GM15510 (cell line): ENCODE results near the gene SIRT5.
A peak's percentile ranks its signal among the peaks of the same experiment; 100 is the strongest.

Experiments used
- POLR2A ChIP-seq: IDR thresholded peaks from 3 replicates; pipeline ENCODE4 v1.6.1; 2011; ENCODE audit warnings: borderline replicate concordance; ENCODE audit not compliant: insufficient read length; ENCODE audit errors: extremely low read depth

The SIRT5 gene

DNA sequence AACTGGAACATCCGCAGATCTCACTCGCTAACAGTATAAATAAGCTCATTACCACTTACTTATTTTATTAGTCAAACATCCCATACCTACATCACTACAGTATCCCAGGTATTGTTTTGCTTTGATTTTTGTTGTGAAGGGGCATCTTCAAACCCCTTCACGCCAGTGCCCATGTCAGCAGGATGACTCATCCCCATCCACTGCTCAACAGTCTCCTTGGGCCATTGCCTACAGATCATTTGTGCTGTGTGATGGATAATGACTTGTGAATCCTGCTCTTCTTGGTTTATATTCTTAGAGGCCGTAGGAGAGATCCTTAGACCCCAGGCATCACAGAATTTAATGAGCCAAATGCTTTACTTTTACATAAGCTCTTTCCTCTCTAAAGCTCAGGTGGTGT, 8.5 kb upstream of the SIRT5 start:
- no peak for TF ChIP-seq POLR2A

DNA sequence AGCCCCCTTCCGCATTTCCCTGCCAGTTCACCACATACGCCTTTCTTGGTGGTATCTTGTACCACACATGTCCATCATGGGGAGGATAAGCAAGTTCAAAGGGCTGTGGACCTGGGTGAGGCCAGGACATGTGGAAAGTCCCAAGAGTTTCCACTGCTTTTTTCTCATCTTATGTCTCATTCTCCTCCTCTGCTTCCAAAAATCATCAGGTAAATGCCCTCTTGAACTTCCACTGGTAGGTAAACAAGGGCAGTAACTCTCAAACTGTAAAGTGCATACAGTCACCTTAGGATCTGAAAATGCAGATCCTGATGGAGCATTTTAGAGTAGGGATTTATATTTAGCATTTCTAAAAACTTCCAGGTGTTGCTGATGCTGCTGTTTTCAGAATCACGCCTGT, 7.9 kb upstream of the SIRT5 start:
- no peak for TF ChIP-seq POLR2A

DNA sequence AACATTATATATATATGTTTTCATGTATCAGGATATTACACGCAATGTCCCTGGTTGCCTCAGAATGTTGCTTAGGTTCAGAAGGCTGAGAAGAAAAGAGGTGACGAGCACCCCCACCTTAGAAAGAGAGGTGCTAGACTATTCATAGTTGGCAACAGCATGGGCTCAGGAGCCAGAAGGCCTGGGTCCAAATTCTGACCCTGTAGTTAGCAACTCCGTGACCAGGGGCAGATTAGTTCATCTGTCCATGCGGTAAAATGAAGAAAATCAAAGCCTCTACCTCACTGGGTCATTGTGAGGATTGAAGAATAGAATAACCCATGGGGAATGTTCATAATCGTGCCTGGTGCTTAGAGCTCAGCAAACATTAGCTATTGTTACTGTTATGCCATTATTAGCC, 5.4 kb upstream of the SIRT5 start:
- TF ChIP-seq POLR2A: no peak

DNA sequence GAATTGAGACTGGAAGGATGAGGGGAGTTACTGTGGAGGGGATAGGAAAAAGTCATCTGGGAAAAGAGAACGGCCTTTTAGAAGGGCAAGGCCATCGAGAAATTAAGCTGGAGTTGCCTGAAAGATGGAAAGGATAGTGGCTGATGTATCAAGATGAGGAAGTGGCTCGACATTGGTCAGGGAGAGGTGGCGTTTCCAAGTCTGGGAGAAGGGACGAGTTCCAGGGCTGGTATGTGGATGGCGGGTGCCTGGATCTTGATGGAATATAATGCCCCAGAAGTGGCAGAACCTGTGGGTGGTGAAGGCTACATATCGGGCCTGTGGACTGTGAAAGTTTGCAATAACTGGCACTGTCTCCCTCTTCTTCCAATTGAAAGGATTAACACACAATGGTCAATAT, 2.2 kb upstream of the SIRT5 start:
- TF ChIP-seq POLR2A: no peak

DNA sequence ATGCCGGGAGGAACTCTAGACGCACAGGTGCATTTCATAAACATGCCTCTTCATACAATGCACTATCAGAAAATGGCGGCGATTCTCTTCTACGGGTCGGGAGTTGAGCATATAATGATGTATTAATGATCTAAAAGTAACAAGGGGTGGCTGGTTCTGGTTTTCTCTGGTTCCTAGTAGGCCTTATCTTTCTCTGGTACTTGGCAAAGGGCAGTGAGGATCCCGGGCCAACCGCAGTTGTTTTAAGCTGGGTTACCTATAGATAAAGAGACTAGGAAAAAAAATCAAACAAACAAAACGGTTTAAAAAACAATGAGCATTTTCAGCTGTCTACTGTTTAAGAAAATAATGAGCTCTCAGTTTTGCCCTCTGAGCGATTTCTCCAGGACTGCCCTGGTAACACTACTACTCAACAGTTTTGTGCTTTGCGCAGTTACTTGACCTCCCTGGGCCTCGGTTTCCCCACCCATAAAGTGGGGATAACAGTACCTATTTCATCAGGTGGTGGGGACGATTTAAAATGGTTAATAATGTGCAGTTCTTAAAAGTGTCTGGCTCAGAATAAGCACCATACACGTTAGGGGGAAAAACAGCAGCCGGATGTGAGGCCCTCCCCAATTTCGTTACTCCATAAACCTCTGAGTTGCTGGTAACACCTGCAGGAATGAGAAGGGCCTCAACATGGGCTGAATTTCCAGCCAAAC, 1.3 kb upstream of the SIRT5 start:
- TF ChIP-seq POLR2A: no peak

DNA sequence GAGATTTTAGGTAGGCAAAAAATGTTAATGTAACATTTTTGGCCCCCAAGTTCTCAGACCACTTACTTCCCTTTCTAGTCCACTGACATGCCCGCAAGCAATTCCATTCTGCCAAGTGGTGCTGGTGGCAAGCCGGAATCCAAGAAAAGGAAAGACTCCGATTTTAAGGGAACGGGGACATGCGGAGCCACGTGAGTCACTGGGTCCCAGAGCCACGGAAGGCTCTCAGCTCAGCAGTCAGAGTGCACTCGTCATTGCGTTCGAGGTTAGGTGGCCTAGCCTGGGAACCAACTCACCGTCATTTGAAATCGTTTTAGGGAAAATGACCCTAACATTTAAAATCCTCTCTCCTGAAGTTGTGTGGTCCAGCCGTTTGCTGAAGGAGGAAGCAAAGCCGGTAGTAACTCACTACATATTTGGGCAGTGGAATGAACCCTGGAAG, 711 bp upstream of the SIRT5 start:
- no peak for TF ChIP-seq POLR2A

DNA sequence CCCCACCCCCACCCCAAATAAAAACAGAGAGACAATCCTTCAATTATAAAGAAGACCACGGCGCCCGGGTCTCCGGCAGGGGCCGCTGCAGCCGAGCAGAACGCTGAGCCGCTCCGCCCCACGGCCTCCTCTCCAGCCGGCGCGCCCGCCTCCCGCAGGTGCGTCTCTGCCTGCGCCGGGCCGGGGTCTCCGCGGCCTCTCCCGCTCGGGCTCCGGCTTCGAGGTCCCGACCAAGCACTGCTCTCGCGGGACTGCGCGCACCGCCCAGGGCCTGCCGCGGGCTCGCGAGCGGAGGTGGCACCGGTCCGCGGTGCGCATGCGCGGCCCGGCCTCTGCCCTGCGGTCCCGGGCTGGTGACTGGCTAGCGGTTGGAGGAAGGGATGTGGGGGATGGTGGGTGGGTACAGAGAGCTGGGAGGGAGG, 241 bp upstream of the SIRT5 start:
- TF ChIP-seq POLR2A: peak; percentile 88

DNA sequence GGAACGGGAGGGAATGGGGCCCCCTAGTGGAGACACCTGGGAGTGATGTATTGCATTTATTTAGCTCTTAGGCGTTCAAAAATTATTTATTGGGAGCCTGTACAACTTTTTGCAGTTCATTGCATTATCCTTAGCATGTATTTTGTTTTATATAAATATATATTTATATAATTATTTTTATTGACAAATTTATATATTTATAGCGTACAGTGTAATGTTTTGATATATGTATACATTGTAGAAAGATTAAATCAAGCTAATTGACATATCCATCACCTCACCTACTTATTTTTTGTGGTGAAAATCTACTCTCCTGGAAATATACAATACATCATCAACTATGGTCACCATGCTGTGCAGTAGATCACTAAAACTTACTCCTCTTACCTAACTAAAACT, 975 bp downstream of the SIRT5 start:
- no peak for TF ChIP-seq POLR2A

DNA sequence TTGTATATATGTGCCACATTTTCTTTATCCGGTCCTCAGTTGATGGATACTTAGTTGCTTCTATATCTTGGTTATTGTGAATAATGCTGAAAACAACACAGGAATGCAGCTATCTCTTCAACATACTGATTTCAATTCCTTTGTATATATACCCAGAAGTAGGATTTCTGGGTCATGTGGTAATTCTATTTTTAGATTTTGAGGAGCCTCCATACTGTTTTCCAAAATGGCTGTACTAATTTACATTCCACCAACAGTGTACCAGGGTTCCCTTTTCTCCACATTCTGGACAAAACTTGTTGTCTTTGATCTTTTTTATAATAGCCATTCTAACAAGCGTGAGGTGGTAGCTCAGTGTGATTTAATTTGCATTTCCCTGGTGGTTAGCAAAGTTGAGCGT, 1.6 kb downstream of the SIRT5 start:
- no peak for TF ChIP-seq POLR2A

DNA sequence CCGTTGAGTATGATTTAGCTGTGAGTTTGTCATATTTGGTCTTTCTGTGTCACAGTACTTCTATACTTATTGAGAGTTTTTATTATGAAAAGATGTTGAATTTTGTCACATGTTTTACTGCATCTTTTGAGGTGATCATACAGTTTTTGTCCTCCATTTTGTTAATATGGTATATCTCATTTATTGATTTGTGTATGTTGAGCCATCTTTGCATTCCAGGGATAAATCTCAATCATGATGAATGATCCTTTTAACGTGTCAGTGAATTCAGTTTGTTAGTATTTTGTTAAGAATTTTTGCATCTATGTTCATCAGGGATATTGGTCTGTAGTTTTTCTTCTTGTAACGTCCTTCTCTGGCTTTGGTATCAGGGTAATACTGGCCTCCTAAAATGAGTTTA, 3.5 kb downstream of the SIRT5 start:
- TF ChIP-seq POLR2A: no peak

DNA sequence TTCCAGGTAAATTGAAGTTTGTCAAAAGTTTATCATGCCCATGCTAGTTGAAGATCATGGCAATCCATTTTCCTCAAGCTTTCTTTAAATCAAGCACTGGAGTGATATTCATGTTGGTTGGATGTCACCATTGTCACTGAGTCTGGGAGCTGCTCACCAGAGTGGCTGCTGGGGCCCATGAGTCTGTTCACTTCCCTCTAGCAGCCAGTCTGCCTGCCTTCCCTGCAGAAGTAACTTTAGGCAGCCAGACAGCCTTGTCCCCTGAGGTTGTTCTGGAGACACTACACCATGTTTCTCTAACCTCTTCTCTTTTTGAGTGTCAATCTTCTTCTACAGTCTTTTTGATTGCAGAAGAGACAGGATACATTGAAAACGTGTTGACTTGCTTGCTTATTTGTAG, 5.5 kb downstream of the SIRT5 start:
- TF ChIP-seq POLR2A: no peak

DNA sequence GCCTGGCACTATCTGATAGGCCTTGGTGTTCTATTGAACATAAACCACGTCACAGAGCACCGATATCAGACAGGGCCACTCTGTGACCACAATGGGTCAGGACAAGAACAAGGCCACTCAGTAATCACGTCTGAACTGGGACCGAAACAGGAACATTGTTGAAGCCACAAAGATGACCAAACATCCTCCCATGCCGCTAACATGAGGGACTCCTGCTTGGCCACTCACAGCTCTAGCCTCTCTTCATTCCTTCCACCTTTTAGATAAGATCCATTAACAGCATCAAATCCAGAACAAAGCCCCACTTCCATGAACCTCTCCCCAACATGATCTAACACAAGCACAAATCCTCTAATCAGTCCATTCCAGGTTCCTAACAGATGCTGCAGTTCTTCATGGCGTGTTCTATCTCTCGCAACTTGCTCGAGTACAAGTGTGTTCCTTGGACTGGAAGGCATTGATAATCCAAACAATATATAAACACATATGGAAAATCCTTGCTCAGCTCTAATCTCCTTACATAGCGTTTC, 7.4 kb downstream of the SIRT5 start:
- TF ChIP-seq POLR2A: no peak

DNA sequence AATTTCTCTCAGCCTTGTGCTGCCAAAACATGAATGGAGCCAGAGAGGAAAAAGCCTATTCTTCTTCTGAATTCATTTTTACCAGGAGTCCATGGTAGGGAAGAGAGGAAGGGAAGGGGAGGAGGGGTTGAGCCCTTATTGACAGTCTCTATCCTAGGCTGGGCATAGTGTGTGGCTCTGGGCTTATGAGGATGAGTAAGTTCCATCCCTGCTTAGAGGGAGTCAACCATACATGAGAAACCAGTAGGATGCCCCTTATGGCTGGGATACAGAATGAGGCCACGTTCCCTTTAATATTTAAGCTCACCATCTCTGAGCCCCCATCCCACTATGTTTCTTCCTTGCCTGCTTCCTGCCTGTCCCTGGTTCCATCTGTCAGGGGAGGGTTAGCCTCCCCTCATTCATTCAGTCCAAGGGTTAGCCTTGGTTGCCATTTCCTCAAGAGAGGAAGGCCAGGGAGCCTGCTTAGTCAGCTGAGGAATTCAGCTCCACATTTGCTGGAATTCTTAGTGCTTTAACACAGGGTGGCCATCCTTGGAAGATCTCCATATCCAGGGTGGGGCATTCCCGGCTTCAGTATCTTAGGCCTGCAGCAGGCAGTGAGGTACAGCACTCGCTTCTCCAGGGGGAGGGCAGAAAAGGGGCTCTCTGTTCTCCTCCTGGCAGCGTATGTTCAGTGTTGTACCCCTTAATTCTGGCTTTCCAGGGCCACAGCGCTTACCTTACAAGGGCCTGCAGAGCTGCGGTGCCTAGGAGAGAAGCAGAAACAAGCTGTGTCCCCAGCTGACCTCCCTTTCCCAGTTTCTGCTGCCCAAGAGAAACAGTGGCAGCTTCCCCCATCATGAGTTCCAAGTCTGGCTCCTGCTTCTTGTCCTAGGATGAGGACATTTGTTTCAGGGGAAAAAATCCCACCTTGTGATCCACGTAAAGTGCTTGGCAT, 12.5 kb downstream of the SIRT5 start:
- no peak for TF ChIP-seq POLR2A

DNA sequence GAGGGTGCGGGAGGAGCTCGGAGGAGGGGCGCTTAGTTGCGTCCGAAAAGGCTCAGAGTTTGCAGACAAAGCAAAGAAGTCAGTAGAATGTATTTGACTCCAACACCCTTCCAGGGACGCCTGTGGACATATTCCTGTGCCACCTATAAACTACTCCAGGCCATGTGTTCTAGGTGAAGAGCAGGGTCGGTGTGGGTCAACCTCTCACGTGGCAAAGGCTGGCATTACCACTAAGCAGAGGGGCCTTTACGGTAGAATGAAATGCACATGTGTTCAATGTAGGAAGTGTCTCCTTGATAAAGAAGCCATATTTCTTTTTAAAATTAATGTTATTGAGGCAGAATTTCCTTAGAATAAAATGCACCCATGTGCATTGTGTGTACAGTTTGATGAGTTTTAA, 15.4 kb downstream of the SIRT5 start:
- TF ChIP-seq POLR2A: no peak

DNA sequence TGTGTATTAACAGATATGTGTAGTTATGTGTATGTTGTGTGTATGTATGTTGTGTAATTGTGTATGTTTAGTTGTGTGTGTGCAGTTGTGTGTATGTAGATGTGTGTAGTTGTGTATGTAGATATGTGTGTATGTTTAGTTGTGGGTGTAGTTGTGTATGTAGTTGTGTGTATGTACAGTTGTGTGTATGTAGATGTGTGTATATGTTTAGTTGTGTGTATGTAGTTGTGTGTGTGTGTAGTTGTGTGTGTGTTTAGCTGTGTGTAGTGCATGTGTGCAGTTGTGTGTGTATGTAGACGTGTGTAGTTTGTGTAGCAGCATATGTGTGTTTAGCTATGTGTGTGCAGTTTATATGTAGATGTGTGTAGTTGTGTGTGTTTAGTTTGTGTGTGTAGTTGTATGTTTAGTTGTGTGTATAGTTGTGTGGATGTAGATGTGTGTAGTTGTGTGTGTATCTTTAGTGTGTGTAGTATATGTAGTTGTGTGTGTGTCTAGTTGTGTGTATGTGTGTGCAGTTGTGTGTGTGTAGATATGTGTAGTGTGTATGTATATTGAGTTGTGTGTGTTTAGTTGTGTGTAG, 16.3 kb downstream of the SIRT5 start:
- no peak for TF ChIP-seq POLR2A

DNA sequence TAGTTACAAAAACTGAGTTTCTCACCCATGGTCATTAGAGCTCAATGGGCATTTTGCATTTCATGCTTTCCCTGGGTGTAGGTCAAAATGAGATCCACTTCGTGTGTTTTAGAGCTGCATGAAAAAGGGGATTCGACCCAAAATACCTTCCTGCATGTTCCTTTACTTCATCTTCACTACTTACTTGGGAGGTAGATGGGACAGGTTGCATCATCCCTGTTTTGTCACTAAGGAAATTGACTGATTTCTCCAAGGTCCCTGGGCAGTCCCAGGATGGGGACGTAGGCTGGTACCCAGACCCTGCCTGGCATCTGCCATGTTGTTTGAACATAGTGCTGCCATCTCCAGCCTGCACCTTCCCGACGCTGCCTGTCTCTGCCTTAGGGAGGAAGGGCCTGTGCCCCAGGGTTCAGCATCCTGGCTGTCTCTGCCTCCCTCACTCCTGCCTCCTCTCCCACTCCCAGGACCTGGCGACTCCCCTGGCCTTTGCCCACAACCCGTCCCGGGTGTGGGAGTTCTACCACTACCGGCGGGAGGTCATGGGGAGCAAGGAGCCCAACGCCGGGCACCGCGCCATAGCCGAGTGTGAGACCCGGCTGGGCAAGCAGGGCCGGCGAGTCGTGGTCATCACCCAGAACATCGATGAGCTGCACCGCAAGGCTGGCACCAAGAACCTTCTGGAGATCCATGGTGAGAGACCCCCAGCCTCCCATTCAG, 17.0 kb downstream of the SIRT5 start:
- TF ChIP-seq POLR2A: no peak

DNA sequence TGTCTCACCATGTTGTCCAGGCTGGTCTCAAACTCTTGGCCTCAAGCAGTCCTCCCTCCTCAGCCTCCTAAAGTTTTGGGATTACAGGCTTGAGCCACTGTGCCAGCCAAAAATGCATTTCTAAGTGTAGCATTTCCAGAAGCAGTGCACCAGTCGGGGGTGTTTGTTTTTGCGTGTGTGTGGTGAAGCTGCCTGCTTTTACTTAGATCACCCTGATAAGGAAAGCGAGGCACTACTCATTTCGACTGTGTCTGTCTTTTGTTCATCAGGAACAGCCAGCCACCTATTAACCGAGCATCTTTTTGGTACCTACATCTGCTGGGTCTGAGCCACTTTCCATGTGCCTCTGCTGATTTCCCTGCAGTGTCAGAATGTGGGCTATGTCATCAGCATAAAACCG, 18.7 kb downstream of the SIRT5 start:
- no peak for TF ChIP-seq POLR2A
